HG03571 (cell line): ENCODE data around the gene GREB1.

ENCODE experiments used
- ATAC-seq: cut with Tn5 transposase; IDR thresholded peaks from one replicate; pipeline ENCODE4 v1.9.1; 2021; ENCODE audit not compliant: unreplicated experiment

The GREB1 gene

GRCh38 chr2:11535899-11536344 is 2.1 kb downstream of the GREB1 start:
- ATAC-seq: no peak

DNA sequence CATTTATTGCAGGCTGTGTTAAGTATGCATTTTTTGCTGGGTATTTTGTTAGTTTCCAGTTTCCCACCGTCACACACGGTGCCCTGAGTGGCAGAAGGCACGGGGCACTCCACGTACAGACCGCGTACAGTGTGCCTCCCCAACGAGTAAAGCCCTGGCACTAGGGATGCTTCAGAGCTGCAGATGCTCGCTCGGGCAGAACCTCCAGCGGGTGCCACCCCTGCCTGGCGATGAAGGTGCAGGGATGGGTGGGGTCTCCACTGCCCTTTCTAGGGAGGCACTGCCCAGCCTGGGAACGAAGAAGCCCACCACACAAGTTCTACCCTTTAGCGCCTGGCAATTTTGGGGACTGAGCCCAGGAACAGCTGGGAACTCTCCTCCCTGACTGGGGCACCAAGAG is 4.1 kb downstream of the GREB1 start:
- no peak for ATAC-seq

GRCh38 chr2:11539317-11540147 is 5.7 kb downstream of the GREB1 start:
- no peak for ATAC-seq

DNA sequence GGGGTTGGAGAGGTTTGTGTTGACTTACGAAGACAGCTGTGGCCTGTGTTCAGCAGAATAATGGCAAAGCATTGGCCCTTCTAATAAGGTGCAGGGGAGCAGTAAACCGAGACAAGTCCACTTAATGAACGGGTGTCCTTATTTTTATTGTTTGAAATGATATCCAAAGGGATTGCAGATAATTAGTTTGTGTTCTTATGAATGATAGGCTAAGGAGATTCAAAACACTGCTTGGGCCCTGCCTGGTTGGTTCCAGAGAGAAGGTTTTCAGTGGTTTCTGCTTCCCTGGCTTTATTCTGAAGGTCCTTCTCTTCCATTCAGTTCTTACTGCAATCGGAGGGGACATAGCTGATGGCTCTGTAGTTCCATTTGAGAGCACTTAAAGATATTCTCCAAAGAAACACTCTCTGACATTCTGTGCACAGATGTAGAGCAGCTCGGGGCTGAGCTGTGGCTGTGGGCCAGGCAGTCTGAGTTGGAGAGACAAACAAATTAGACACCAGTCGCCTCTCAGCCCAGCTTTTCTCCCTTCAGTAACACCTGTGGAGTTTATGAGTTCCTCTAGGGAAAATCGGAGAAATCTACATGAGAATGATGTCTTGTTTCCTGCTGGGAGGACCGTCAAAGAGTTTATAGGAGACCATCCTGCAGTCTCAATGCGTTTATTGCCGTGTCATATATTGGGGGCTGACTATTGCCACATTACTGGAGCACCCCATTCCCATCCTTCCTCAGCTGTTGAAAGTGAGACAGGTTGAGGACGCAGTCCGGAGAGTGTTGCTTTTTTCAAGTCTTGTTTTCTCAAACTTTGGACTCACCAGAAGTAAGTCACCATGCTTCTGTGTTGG is 6.5 kb downstream of the GREB1 start:
- no peak for ATAC-seq

- no peak for ATAC-seq
Observed at GRCh38 chr2:11540996-11541692, 7.3 kb downstream of the GREB1 start.

- ATAC-seq: no peak
Observed at GRCh38 chr2:11541693-11542274, 7.9 kb downstream of the GREB1 start.

- ATAC-seq: no peak
Observed at GRCh38 chr2:11542275-11542819, 8.5 kb downstream of the GREB1 start.

DNA sequence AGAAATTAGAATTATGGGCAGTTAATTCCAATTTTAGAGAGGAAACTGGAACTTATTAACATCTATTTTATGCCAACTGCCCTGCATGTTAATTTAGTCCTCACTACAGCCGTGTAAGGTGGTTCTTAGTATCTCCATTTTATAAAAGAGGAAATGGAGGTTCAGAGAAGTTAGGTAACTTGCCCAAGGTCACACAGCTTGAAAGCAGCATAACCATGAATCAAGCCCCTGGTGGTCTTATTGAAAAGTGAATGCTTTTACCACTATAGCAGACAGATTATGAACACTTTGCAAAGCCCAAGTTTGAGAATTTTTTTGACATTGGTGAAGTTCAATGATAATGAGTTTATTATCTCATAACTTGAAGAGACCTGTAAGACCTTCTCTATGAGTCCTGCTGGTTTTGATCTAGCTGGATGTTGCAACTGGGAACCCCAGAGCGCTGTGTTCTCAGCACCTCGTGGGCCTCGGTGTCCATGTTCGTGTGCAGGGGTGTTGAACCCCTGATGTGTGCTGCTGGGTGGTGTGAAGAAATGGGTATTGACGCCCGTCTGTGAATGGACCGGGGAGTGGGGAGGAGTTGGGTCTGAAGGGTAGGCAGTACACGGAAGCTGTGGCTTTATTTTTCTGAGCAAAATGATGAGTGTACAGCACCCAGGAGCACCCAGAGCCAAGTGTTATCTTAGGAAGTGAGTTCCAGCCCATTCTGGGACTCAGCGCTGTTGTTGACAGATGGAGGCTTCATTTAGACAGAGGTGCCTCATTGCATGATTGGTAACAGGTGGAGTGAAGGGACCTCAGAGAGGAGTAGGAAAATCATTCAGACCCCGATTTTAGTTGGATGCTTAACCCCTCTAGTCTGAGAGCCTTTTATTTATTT is 9.7 kb downstream of the GREB1 start:
- no peak for ATAC-seq

GRCh38 chr2:11546072-11546471 is 12.2 kb downstream of the GREB1 start:
- no peak for ATAC-seq

GRCh38 chr2:11547912-11548497 is 14.2 kb downstream of the GREB1 start:
- ATAC-seq: no peak

GRCh38 chr2:11550302-11550701 is 16.5 kb downstream of the GREB1 start:
- ATAC-seq: no peak

DNA sequence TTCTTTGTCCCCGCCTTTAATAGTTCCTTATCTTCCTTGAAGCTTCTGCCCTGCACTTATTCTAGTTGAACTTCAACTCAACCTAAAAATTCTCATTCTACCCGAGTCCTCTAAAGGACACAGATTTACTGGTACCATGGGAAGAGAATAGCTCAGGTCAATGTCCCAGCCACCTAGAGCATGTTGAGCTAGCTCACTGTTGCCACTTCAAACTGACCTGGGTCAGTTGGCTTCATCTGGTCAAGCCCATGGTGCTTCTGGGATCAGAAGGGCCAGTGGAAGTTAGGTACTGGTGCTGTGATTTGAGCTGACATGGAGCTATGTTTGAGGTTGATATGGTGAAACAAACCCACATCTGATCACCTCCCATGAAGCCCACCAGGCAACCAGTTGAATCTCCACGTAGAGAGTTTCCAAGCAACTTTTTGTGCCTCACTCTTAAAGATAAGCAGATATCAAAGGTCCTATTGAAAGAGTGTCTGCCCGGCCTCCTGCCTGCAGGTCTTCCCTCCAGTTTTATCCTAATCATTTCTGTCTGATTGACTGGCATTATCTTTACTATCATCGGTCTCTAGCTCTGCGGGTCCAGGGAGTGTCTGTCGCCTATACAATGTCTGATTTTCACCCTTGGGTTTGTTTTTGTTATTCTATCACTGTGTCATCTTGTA is 17.2 kb downstream of the GREB1 start:
- no peak for ATAC-seq

DNA sequence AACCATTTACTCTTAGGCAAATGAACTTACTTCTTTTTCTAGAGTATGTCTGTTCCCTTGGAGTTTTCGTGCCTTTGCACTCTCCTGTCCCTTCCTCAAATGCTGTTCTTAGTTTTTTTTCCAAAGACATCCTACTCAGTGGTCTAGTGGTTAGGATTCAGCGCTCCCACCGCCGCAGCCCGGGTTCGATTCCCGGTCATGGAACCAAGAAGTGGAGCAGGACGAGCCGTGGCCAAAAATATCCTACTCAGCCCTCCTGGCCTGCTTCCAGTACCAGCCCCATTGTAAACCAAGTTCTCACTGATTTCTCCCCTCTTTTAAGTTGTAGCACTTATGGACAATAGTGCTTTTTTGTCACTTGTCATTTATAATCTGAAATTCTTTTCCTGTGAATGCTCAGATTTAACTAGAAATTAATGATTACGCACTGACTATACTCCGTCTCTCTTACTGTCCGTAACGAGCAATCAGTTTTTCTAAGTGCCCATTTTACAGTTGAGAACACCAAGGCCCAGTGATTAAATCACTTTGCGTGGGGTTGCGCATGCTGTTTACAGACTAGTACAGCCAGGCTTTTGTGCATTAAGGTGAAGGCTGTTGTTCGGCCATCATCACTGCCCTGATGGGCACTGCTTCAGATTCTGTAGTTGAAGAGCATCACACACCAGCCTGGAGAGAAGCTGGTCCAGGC is 17.9 kb downstream of the GREB1 start:
- no peak for ATAC-seq

- no peak for ATAC-seq
Observed at GRCh38 chr2:11552260-11552638, 18.4 kb downstream of the GREB1 start.

GRCh38 chr2:11553661-11554398 is 20.0 kb downstream of the GREB1 start:
- ATAC-seq: no peak

- no peak for ATAC-seq
Observed at GRCh38 chr2:11554399-11554716, 20.5 kb downstream of the GREB1 start.

DNA sequence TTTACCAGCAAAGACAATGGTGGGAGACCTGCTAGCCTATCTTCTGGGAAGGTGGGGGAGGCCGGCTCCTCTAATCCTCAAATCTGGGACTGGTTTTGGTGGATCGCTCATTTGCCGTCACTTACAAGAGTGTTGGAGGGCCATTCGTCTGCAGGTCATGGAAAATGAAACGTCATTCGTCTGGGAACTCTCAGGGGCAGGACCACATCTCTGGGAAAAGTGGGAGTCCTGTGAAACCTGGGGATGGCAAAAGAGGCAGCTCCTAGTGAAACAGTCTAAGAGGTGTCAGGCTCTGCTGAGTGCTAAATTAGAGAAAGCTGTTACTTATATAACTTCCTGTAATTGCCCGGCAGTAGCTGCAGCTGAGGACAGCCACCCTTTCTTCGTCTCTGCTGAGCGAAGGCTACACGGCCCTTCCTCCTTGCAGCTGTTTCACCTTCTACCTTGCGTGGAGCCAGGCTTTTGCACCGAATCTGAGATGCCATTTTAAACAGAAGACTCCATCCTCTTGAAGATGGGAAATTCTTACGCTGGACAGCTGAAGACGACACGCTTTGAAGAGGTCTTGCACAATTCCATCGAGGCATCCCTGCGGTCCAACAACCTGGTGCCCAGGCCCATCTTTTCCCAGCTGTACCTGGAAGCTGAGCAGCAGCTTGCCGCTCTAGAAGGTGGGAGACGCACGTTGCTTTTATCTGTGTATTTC is 22.4 kb downstream of the GREB1 start:
- ATAC-seq: no peak
